ENCODE results near the gene ZNF549.

The ZNF549 gene

DNA sequence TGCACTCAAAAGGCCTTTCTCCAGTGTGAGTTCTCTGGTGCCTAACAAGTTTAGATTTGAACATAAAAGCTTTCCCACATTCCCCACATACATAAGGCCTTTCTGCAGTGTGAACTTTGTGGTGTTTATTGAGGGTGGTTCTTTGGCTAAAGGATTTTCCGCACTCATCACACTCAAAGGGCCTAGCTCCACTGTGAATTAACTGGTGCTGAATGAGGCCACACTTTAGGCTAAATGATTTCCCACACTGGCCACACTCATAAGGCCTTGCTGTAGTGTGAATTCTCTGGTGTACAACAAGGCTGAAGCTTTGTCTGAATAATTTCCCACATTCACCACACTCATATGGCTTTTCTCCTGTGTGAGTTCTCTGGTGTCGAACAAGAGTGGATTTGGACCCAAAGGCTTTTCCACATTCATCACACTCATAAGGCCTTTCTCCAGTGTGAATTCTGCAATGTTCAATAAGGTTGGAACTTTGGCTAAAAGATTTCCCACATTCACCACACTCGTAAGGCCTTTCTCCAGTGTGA lies 45.3 kb downstream of the ZNF549 start:
- TF ChIP-seq, protein P1, sequence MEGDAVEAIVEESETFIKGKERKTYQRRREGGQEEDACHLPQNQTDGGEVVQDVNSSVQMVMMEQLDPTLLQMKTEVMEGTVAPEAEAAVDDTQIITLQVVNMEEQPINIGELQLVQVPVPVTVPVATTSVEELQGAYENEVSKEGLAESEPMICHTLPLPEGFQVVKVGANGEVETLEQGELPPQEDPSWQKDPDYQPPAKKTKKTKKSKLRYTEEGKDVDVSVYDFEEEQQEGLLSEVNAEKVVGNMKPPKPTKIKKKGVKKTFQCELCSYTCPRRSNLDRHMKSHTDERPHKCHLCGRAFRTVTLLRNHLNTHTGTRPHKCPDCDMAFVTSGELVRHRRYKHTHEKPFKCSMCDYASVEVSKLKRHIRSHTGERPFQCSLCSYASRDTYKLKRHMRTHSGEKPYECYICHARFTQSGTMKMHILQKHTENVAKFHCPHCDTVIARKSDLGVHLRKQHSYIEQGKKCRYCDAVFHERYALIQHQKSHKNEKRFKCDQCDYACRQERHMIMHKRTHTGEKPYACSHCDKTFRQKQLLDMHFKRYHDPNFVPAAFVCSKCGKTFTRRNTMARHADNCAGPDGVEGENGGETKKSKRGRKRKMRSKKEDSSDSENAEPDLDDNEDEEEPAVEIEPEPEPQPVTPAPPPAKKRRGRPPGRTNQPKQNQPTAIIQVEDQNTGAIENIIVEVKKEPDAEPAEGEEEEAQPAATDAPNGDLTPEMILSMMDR (IDR thresholded peaks at IDR 0.05; ENCODE audit: insufficient read depth, low read depth, low read length, missing control alignments): no peak
- DNase-seq (ENCODE audit: low read depth): no peak
- no peak overlapping the region for H3K4me3 ChIP-seq (ENCODE audit: low read length)

DNA sequence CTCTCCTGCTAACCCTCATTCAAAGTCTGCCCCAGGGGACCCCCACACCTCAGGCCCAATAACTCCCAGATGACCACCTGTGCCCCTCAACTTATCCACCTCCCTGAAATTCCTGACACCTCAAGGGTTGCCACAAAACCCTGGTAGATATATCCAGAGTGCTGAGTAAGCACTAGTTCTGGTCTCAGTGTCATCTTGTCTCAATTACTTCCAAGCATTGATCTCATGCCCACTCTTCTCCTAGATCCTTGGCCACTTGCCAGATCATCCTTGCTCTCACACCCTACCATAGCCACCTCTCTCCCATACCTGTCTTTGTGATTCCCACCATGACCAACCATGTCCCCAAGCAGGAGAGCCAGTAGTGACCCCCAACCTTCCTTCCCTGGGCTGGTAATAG lies 49.5 kb downstream of the ZNF549 start:
- TF ChIP-seq, protein P1 (IDR thresholded peaks at IDR 0.05; ENCODE audit: insufficient read depth, low read depth, low read length, missing control alignments): no peak
- H3K4me3 ChIP-seq (ENCODE audit: low read length): no peak overlapping the region
- no peak for DNase-seq (ENCODE audit: low read depth)

DNA sequence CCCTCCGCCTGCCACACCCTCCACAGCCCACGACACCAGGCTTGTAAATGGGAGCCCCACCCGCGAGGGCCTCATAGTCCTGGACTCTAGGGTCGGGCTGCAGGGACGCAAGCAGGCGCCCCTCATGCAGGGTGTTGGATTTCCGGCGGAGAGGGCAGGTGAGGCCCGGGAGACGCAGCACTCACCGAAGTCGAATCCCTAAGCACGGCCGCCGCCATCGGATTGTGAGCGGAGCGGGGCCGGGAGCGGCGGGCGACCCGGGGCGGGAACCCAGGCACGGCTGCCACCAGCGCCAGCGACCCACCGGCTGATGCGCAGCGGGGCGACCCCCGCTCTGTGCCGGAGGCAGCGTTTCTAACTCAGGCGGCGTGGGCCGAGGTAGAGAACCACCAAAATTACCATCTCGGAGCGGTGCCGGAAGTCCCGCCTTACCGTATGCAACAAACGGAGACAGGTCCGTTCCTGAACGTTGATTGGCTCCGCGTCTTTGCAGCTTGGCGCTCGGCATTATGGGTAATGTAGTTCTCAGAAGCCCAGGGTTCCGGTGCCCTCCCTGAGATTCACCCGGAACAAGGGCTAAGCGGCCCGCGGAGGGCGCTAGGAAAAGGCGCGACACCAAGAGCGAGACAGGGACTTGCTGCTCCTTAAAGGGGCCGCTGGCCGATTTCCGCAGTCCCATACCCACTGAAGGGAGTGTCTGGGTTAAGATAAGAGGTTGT lies 51.5 kb downstream of the ZNF549 start, which contains the start of gene ZNF416:
TSS of gene ZNF416 (minus strand) at position 425 of the 719 bp plus-strand sequence. CDS start at position 218, 207 bp downstream.
- TF ChIP-seq, protein P1 (IDR thresholded peaks at IDR 0.05; ENCODE audit: insufficient read depth, low read depth, low read length, missing control alignments): peak; percentile 16
- H3K4me3 ChIP-seq (ENCODE audit: low read length): peak within 1 kb of the TSS; percentile 79
- DNase-seq (ENCODE audit: low read depth): peak; percentile 99

DNA sequence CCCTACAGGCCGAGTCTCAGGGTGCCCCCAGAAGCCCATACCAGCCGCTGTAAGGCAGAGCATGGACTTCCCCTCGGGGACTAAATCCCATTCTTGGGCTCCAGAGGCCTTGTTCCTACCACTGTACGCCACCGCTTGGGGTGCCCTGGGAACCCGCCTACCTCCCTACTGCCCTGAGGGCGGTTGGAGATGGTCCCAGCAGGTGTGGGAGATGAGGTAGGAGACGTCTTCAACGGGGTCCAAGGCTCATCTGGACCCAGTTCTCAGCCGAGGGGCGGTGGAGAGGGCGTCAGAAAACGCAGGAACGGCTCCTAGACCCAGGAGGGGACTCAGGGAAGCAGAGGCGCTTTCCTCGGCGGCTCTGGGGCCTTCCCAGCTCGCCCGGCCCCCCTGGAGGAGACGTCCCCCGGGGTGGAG lies 56.0 kb downstream of the ZNF549 start:
- TF ChIP-seq, protein P1 (IDR thresholded peaks at IDR 0.05; ENCODE audit: insufficient read depth, low read depth, low read length, missing control alignments): no peak
- DNase-seq (ENCODE audit: low read depth): no peak
- H3K4me3 ChIP-seq (ENCODE audit: low read length): peak overlapping the region; percentile 66

DNA sequence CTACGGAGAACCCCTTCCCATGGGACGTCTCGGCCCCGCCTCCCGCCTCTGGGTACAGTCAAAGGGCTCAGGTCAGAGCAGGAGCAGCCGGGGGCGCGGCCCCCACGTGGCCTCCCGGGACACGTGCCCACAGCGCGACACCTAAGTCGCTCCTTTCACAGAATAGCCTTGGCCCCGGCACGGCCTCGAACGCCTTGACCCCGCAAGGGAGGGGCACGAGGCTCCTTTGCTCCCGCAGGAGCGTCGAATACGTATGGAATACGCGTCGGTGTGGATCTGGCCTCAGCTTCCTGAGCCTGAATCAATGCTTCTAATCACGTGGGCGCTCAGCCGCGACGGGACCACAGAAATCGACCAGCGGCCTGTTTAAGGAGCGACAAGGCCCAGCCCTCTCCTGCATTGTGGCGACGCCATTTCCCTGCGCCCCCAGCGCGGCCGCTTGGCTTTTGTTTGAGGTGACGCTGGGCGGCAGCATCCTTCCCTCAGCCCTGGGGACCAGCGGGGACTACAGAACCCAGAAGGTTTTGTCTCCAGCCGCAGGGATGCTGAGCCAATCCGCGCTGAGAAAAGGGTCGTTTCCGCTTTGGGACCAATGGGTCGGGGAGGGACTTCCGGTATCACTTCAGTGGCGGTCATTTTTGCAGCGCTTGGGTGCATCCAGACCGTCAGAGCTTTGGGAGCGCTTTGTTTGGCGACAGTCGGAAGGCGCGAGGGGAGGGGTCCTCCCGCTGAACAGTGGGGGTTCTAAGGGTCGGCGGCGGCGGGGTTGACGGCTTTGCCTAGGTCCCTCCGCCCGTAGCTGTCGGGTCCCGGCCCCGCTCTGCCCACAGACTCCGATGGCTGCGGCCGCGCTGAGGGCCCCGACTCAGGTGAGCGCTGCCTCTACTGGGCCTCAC lies 56.6 kb downstream of the ZNF549 start, which contains the start of gene ZIK1:
TSS of gene ZIK1 (plus strand) at position 625 of the 896 bp plus-strand sequence. CDS start at position 837, 212 bp downstream.
- DNase-seq (ENCODE audit: low read depth): peak; percentile 90
- TF ChIP-seq, protein P1 (IDR thresholded peaks at IDR 0.05; ENCODE audit: insufficient read depth, low read depth, low read length, missing control alignments): peak; percentile 2
- H3K4me3 ChIP-seq (ENCODE audit: low read length): peak within 1 kb of the TSS; percentile 66

DNA sequence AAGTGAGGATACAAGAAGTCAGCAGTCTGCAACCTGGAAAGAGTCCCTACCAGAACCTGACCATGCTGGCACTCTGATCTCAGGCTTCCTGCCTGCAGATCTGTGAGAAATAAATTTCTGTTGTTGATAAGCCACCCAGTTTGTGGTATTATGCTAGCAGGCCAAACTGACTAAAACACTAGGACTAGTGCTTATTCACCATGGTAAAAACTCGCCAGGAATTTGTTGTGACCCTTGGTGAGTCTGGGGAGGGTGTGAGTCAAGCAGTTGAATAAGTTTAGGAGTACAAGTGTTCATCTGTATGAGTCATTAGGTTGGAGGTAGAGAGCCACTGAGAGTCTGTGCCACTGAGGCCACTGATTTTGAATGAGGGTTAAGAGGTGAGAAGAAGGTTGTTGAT lies 60.4 kb downstream of the ZNF549 start:
- H3K4me3 ChIP-seq (ENCODE audit: low read length): no peak overlapping the region
- TF ChIP-seq, protein P1 (IDR thresholded peaks at IDR 0.05; ENCODE audit: insufficient read depth, low read depth, low read length, missing control alignments): no peak
- peak; percentile 60 for DNase-seq (ENCODE audit: low read depth)

All from epithelial cell of esophagus (primary cell).